Parathyroid adenoma (tissue), 2 donors: ENCODE results near the gene STRC.
"Not testable (repeated sequence)": the region's sequence is repeated elsewhere in the genome, so short reads cannot be mapped to it uniquely, and the experiment has no call there.

Source experiments
- H2AFZ ChIP-seq: fragments of 300-600 bp; sonication (generic); one replicate; pipeline ENCODE4 v1.7.0; 2017; ENCODE audit warnings: antibody characterized with exemption, mild to moderate bottlenecking
- H3K27ac ChIP-seq: fragments of 300-600 bp; sonication (generic); one replicate; pipeline ENCODE4 v1.7.0; 2017
- H3K27me3 ChIP-seq: fragments of 300-600 bp; sonication (generic); one replicate; pipeline ENCODE4 v1.7.0; 2017; ENCODE audit warnings: low read length; ENCODE audit not compliant: control insufficient read depth, insufficient read depth
- H3K36me3 ChIP-seq: fragments of 300-600 bp; sonication (generic); one replicate; pipeline ENCODE4 v1.7.0; 2017; ENCODE audit warnings: low read length; ENCODE audit not compliant: control insufficient read depth, insufficient read depth
- H3K4me1 ChIP-seq: fragments of 300-600 bp; sonication (generic); one replicate; pipeline ENCODE4 v1.7.0; 2017; ENCODE audit warnings: control low read depth
- H3K4me2 ChIP-seq: fragments of 300-600 bp; sonication (generic); one replicate; pipeline ENCODE4 v1.7.0; 2017; ENCODE audit warnings: low read length
- H3K4me3 ChIP-seq: fragments of 300-600 bp; sonication (generic); one replicate; pipeline ENCODE4 v1.7.0; 2017; ENCODE audit warnings: low read depth, low read length
- H3K79me2 ChIP-seq: fragments of 300-600 bp; sonication (generic); one replicate; pipeline ENCODE4 v1.7.0; 2017; ENCODE audit warnings: control low read depth
- H3K9ac ChIP-seq: fragments of 300-600 bp; sonication (generic); one replicate; pipeline ENCODE4 v1.7.0; 2017; ENCODE audit warnings: mild to moderate bottlenecking
- H3K9me3 ChIP-seq: fragments of 300-600 bp; sonication (generic); one replicate; pipeline ENCODE4 v1.7.0; 2017; ENCODE audit warnings: low read length; ENCODE audit not compliant: control insufficient read depth
- TF ChIP-seq, protein P1 (sequence below): fragments of 300-600 bp; sonication (generic); IDR thresholded peaks from one replicate; pipeline ENCODE4 v1.7.0; 2017; ENCODE audit warnings: antibody characterized with exemption, mild to moderate bottlenecking
- donor health status: primary hyperparathyroidism.

STRC gene

DNA sequence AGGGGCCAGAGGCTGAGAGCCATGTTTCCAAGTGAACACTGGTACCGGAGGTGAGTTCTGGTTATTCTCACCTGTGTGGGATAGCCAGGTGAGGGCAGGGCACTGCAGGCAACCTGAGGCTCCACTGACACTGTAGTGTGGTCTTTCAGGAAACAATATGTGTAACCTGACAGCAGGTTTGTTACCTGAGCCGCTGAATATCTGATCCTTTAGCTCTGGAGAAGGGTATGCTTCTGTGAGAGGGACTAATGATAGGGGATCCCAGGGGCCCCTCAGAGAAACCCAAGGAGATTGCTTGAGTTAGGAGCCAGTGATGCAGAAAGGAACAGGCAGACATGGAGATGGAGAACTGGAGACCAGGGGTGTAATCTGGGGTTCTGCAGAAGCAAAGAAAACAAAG lies at the start of gene STRC:
STRC (minus strand) TSS at position 101 of the 400 bp plus-strand sequence; CDS start at position 23, 78 bp downstream.
- not testable (repeated sequence) for H3K9ac ChIP-seq, H3K4me1 ChIP-seq, H3K4me3 ChIP-seq, H2AFZ ChIP-seq, H3K36me3 ChIP-seq, H3K79me2 ChIP-seq, H3K27ac ChIP-seq, H3K4me2 ChIP-seq, H3K9me3 ChIP-seq, H3K27me3 ChIP-seq

DNA sequence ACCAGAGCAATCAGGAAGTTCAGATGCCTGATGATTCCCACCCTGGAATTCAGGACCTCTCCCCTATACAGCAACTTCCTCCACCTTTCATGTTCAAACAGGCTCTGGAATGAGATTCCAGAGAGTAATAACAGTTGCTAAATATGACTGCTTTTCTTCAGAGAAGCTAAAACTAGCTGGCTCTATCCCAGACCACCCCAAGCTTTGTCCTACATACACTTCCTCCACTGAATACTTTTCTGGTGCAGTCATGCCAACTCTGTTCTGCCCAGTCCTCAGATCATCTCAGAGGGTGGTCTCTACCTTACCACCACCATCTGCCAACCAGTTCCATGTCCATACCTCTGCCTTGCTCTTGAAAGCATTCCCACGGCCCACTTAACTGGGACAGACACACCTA lies 47.6 kb upstream of the STRC start:
- H3K4me2 ChIP-seq, H3K9me3 ChIP-seq, H3K79me2 ChIP-seq, H3K4me3 ChIP-seq, H3K9ac ChIP-seq, H3K27me3 ChIP-seq, H3K27ac ChIP-seq, H3K36me3 ChIP-seq, H2AFZ ChIP-seq, H3K4me1 ChIP-seq: not testable (repeated sequence)

DNA sequence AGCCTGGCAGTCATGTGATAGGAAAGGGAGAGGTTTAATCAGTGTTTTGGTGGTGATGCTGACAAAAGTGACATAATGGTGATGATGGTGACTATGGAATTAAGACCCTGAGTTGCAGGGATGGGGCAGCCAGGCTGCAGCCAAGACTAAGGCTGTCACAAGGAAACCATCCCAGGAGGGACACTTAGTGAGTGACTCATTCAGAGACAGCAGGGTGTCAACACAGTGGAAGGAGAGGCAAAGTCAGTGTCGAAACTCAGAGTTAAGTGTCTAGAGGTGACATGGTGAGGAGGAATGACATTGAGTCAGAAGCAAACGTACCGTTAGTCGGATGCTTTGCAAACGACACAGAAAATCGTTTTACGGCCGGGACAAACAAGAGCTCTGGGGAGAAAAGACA lies 44.7 kb upstream of the STRC start:
- not testable (repeated sequence) for H3K27me3 ChIP-seq, H3K9ac ChIP-seq, H3K4me2 ChIP-seq, H3K9me3 ChIP-seq, H3K36me3 ChIP-seq, H2AFZ ChIP-seq, H3K4me3 ChIP-seq, H3K27ac ChIP-seq, H3K4me1 ChIP-seq, H3K79me2 ChIP-seq

DNA sequence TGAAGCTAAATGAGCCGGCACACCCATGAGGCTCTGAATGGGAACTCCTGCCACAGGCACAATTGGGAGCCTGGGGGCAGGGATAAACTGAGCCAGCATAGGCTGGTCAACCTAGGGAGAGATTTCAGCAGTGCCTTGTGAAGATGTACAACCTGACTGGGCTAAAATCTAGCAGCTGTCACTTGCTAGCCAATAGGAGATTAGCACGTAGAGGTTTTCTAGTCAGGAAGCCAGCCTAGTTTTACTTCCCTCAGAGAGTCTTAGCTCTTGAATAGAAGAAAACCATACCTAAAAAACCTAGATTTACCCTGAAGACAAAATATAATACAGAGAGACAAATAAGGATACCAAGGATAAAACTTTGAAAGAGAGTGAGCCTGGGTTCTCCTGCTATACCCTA lies 43.7 kb upstream of the STRC start:
- not testable (repeated sequence) for H3K27ac ChIP-seq, H2AFZ ChIP-seq, H3K4me2 ChIP-seq, H3K4me3 ChIP-seq, H3K4me1 ChIP-seq, H3K9ac ChIP-seq, H3K27me3 ChIP-seq, H3K9me3 ChIP-seq, H3K79me2 ChIP-seq, H3K36me3 ChIP-seq

DNA sequence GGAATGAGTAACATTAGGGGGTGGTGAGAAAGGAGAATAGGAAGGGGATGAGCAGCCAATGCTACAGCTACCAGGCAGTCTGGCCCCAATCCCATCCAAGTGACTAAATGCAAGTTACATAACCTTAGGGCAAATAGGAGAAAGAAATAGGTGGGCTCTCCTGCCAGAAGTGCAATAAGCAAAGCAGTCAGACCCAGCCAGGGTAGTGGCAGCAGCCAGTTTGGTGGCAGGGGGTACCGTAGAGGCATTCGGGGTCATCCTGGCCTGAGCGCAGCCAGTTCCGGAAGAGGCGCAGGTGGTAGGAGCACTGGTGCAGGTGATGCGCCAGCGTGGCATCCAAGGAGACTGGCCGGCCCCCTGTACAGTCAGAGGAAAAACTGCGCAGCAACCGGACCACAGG lies 41.1 kb upstream of the STRC start:
- not testable (repeated sequence) for H3K9ac ChIP-seq, H3K36me3 ChIP-seq, H2AFZ ChIP-seq, H3K4me2 ChIP-seq, H3K4me3 ChIP-seq, H3K27me3 ChIP-seq, H3K79me2 ChIP-seq, H3K9me3 ChIP-seq, H3K27ac ChIP-seq, H3K4me1 ChIP-seq

DNA sequence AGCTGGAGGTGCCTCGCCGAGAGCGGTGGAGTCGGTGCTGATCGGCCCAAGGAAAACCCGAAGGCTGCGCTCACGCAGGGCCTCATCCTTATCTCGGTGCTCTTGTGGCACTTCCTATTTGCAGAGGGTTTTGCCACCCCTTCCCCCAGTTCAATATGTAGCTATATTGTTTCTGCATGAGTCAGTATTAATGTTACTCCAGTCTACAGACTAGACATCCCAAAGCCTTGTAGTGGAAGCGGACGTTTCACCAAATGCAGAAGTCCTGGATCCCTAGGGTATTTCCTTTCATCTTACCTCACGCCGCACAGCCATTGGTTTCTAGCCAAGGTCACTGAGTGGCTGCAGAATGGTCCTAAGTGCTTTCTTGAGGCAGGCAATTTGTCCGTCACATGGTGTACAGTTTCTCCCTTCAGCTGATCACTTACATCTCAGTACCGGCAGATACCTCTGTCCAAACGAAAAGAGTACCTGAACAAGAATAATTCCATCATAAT lies 30.9 kb upstream of the STRC start:
- not testable (repeated sequence) for H3K9me3 ChIP-seq, H3K9ac ChIP-seq, H3K27me3 ChIP-seq, H3K4me2 ChIP-seq, H3K4me1 ChIP-seq, H3K4me3 ChIP-seq, H3K27ac ChIP-seq, H3K36me3 ChIP-seq, H3K79me2 ChIP-seq, H2AFZ ChIP-seq

DNA sequence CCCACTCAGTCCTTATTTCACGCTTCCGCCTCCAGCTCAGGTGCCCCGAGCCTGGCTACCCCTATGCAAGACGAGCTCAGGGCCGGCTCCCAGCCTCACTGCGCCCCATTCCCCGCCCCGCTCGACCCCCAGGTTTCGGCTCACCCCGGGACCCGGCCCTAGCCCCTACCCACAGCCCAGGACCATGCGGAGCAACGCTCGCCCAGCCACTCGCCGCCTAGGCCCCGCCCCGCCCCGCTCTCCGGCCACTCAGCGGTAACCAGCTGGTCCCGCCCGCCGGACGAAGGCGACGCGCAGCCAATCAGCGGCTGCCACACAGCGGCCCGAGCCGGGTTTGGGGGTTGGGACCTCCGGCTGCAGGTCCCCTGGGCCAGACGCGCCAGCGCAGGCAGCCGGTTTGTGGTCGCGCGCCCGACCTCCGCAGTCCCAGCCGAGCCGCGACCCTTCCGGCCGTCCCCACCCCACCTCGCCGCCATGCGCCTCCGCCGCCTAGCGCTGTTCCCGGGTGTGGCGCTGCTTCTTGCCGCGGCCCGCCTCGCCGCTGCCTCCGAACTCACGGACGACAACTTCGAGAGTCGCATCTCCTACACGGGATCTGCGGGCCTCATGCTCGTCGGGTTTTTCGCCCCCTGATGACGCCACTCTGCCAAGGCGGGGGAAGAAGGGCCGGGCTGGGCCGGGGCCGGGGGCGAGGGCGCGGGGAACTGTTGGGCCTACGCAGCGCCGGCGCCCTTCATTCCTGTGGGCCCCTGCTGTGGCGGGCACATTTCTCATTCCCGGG lies 30.2 kb upstream of the STRC start, which contains the start of gene CATSPER2:
CATSPER2 (minus strand) TSS at position 196 of the 781 bp plus-strand sequence. CDS start 783 bp downstream, outside the sequence.
- no peak within 1 kb of the TSS for H2AFZ ChIP-seq
- TF ChIP-seq, protein P1, sequence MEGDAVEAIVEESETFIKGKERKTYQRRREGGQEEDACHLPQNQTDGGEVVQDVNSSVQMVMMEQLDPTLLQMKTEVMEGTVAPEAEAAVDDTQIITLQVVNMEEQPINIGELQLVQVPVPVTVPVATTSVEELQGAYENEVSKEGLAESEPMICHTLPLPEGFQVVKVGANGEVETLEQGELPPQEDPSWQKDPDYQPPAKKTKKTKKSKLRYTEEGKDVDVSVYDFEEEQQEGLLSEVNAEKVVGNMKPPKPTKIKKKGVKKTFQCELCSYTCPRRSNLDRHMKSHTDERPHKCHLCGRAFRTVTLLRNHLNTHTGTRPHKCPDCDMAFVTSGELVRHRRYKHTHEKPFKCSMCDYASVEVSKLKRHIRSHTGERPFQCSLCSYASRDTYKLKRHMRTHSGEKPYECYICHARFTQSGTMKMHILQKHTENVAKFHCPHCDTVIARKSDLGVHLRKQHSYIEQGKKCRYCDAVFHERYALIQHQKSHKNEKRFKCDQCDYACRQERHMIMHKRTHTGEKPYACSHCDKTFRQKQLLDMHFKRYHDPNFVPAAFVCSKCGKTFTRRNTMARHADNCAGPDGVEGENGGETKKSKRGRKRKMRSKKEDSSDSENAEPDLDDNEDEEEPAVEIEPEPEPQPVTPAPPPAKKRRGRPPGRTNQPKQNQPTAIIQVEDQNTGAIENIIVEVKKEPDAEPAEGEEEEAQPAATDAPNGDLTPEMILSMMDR: no peak
- no peaks in the 10 kb centered on the region for H3K79me2 ChIP-seq
- no peaks in the 10 kb centered on the region for H3K9me3 ChIP-seq
- no peak within 1 kb of the TSS for H3K4me3 ChIP-seq
- no peaks in the 10 kb centered on the region for H3K36me3 ChIP-seq
- no peak within 1 kb of the TSS for H3K9ac ChIP-seq
- H3K4me2 ChIP-seq: no peak within 1 kb of the TSS
- H3K4me1 ChIP-seq: no peaks in the 10 kb centered on the region
- H3K27me3 ChIP-seq: no peaks in the 10 kb centered on the region
- no peak within 1 kb of the TSS for H3K27ac ChIP-seq

DNA sequence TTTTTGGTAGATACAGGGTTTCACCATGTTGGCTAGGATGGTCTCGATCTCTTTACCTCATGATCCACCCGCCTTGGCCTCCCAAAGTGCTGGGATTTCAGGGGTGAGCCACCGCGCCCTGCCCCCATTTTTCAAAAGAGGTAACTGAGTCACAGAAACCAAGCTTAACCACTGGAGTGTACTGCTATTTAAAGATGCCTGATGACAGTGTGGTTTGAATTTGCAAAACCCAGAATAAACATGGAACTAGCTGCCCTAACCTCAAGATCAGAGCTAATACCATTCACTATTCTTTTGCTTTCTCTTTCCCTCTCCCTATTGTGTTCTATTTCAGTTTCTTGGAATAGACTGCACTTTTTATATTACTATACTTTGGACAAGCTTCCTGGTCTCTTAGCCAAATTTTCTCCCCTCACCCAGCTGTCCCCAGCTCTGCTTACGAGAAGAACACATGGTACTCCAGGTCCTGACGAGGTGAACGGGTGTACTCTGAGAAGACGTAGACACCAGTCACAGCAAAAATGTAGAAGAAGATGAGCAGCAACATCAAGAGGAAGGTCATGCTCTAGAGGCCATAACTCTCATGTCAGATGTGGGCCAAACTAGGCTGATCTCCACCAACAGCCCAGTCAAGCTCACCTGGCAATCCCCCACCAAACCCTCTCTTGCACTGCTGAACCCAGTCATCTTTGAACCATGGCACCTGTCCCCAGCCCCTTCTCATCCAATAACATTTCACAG lies 20.0 kb upstream of the STRC start:
- not testable (repeated sequence) for H3K79me2 ChIP-seq, H3K27me3 ChIP-seq, H3K9me3 ChIP-seq, H3K27ac ChIP-seq, H3K4me1 ChIP-seq, H3K4me3 ChIP-seq, H3K4me2 ChIP-seq, H3K9ac ChIP-seq, H2AFZ ChIP-seq, H3K36me3 ChIP-seq

DNA sequence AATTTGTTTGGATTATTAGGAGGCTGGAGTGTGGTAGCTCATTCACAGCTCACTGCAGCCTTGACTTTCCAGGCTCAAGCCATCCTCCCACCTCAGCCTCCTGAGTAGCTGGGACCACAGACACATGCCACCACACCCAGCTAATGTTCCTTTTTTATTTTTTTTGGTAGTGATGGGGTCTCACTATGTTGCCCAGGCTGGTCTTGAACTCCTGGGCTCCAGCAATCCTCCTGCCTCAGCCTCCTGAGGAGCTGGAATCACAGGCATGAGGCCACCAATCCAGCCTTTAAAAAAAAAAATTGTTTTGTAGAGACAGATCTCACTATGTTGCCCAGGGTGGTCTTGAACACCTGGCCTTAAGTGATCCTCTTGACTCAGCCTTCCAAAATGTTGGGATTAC lies 8.3 kb upstream of the STRC start:
- H3K36me3 ChIP-seq, H2AFZ ChIP-seq, H3K4me1 ChIP-seq, H3K27ac ChIP-seq, H3K4me3 ChIP-seq, H3K9ac ChIP-seq, H3K4me2 ChIP-seq, H3K9me3 ChIP-seq, H3K27me3 ChIP-seq, H3K79me2 ChIP-seq: not testable (repeated sequence)
